AG04449 (cell line): ENCODE results near the gene CYBRD1.
A peak's percentile ranks its signal among the peaks of the same experiment; 100 is the strongest.
"Not testable (repeated sequence)": the region's sequence is repeated elsewhere in the genome, so short reads cannot be mapped to it uniquely, and the experiment has no call there.

ENCODE experiments used
- CTCF ChIA-PET: fragments of 350-600 bp; formaldehyde crosslinking; extraction: SDS; loops from one replicate; lab custom pipeline; 2021; ENCODE audit warnings: antibody characterized with exemption; lab: Yijun Ruan, JAX
- POLR2A ChIA-PET: fragments of 400-600, 350-600 bp; formaldehyde crosslinking; extraction: SDS; loops from one replicate; lab custom pipeline; 2020; ENCODE audit warnings: antibody characterized with exemption, inconsistent platforms; lab: Yijun Ruan, JAX
- DNase-seq: peaks from one replicate; pipeline ENCODE4 v3.0.0-alpha.2; 2010; ENCODE audit warnings: low read depth, low spot score
- H3K4me3 ChIP-seq: 2 replicates; pipeline ENCODE4 v1.5.1; 2011; ENCODE audit warnings: low read depth, mild to moderate bottlenecking, control low read depth, low read length
- TF ChIP-seq, protein P1 (sequence below): IDR thresholded peaks from one replicate; pipeline ENCODE4 v1.5.1; 2011; ENCODE audit warnings: mild to moderate bottlenecking, moderate library complexity, low read length, control low read depth, inconsistent platforms; ENCODE audit not compliant: insufficient read depth; ENCODE audit errors: missing control alignments

The CYBRD1 gene

DNA sequence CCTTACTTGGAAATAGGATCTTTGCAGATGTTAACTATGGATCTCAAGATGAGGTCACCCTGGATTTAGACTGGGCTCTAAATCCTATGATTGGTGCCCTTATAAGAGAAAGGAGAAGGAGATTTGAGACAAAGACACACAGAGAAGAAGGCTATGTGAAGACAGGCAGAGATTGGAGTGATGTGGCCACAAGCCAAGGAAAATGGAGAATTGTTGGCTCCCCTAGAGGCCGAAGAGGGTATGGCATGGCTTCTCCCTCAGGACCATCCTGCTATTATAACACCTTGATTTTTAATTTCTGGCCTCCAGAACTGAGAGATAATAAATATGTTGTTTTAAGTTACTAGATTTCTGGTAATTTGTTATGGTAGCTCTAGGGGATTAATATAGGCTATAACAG lies 7.6 kb downstream of the CYBRD1 start:
- CTCF ChIA-PET, result interaction anchor here (1.0 to 4.1 kb wide), 5 partner anchors 8 to 44 kb away, joined by 3 to 19 read pairs (median 4); no protein-coding TSS in a partner anchor
- POLR2A ChIA-PET, result no interaction called here
- no peak for DNase-seq
- H3K4me3 ChIP-seq, result no peak overlapping the region
- TF ChIP-seq, protein P1, sequence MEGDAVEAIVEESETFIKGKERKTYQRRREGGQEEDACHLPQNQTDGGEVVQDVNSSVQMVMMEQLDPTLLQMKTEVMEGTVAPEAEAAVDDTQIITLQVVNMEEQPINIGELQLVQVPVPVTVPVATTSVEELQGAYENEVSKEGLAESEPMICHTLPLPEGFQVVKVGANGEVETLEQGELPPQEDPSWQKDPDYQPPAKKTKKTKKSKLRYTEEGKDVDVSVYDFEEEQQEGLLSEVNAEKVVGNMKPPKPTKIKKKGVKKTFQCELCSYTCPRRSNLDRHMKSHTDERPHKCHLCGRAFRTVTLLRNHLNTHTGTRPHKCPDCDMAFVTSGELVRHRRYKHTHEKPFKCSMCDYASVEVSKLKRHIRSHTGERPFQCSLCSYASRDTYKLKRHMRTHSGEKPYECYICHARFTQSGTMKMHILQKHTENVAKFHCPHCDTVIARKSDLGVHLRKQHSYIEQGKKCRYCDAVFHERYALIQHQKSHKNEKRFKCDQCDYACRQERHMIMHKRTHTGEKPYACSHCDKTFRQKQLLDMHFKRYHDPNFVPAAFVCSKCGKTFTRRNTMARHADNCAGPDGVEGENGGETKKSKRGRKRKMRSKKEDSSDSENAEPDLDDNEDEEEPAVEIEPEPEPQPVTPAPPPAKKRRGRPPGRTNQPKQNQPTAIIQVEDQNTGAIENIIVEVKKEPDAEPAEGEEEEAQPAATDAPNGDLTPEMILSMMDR, result peak; percentile 35

DNA sequence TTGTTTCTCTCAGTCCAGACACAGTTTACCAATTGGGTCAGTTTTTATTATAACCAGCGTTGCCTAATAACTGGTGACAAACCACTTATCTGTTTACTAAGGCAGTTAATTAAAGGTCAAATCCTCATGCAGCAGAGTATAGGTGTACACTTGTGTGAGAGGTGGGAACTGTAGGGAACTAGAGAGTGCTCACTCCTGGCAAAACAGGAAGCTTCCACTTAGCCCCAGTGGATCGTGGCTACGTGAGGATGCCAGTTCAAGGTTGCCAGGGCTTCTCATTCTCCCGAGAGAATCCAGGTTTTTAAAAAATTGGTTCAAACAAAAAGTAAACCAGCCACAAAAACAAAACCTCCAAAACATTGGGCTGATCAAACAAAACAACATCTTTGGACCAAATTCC lies 8.1 kb downstream of the CYBRD1 start:
- CTCF ChIA-PET, result interaction anchor here (0.6 to 4.1 kb wide), 5 partner anchors 9 to 698 kb away, joined by 3 to 19 read pairs (median 4); no protein-coding TSS in a partner anchor
- POLR2A ChIA-PET, result interaction anchor here (2.7 kb wide), 1 partner anchor 7 kb away, joined by 16 read pairs; the partner anchor contains the start of gene CYBRD1
- DNase-seq, result no peak
- TF ChIP-seq, protein P1, result no peak
- H3K4me3 ChIP-seq, result no peak overlapping the region

DNA sequence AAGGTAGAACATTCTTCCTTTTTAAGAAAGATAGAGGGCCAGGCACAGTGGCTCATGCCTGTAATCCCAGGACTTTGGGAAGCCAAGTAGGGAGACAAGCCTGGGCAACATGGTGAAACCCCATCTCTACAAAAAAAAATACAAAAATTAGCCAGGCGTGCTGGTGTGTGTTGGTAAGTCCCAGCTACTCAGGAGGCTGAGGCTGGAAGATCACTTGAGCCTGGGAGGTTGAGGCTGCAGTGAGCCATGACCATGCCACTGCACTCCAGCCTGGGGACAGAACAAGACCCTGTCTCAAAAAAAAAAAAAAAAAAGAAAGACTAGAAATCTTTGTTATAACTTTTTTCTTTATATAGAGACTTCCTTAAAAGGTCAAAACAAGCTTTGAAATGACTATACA lies 8.6 kb downstream of the CYBRD1 start:
- POLR2A ChIA-PET, result interaction anchor here (2.7 kb wide), 1 partner anchor 8 kb away, joined by 16 read pairs; the partner anchor contains the start of gene CYBRD1
- not testable (repeated sequence) for DNase-seq, H3K4me3 ChIP-seq
- CTCF ChIA-PET, result interaction anchor here (0.6 to 4.1 kb wide), 8 partner anchors 8 to 698 kb away, joined by 3 to 19 read pairs (median 3); partner anchors contain the start of gene CYBRD1

GRCh38 chr2:171531291-171531690 lies 9.0 kb downstream of the CYBRD1 start:
- CTCF ChIA-PET, result interaction anchor here (0.6 to 4.1 kb wide), 6 partner anchors 9 to 356 kb away, joined by 3 to 19 read pairs (median 4); partner anchors contain the start of gene CYBRD1
- TF ChIP-seq, protein P1, result no peak
- no peak for DNase-seq
- POLR2A ChIA-PET, result interaction anchor here (2.7 kb wide), 1 partner anchor 8 kb away, joined by 16 read pairs; the partner anchor contains the start of gene CYBRD1
- H3K4me3 ChIP-seq, result peak overlapping the region; percentile 18

DNA sequence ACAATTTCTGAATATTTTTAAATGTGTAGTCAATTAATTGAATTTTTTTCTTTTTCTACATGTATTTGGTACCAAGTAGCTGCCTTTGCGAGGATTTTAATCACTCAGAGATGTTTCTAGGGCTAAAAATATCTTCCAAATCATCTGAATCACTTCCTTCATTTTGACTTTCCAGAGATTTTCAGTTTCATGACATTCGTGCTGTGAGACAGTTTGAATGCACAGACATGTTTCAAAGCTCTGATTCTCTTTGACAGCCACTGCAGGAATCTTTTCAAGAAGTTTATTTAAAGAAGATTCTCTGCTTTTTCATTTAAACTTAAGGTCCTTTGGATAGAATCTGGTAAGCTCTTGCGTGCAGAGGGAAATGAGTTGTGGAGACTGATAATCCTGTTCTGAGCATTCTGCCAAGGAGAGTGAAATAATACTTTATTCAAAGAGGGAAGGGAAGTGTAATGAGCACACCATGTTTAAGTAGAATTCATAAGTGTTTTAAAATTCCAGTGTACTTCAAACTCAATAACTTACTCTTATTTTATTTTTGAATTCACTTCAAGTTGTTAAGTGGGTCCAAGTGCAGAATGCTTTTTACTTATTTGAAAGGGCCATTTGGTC lies 9.7 kb downstream of the CYBRD1 start:
- DNase-seq, result no peak
- TF ChIP-seq, protein P1, result no peak
- H3K4me3 ChIP-seq, result peak overlapping the region; percentile 18; the same call in 1 of the 2 replicates

GRCh38 chr2:171533331-171533730 lies 11.1 kb downstream of the CYBRD1 start:
- H3K4me3 ChIP-seq, result no peak overlapping the region
- no peak for DNase-seq
- ChIA-PET POLR2A (interaction anchor here (2.7 kb wide), 1 partner anchor 10 kb away, joined by 16 read pairs; the partner anchor contains the start of gene CYBRD1), CTCF (interaction anchor here (4.1 kb wide), 1 partner anchor 8 kb away, joined by 19 read pairs; no protein-coding TSS in a partner anchor)
- TF ChIP-seq, protein P1, result no peak

More for the DNA sequence above, 9.7 kb downstream of the CYBRD1 start:
- CTCF ChIA-PET, result interaction anchor here (0.7 to 4.1 kb wide), 4 partner anchors 9 to 357 kb away, joined by 3 to 19 read pairs (median 6); partner anchors contain the start of gene CYBRD1
- POLR2A ChIA-PET, result interaction anchor here (2.7 kb wide), 1 partner anchor 9 kb away, joined by 16 read pairs; the partner anchor contains the start of gene CYBRD1

DNA sequence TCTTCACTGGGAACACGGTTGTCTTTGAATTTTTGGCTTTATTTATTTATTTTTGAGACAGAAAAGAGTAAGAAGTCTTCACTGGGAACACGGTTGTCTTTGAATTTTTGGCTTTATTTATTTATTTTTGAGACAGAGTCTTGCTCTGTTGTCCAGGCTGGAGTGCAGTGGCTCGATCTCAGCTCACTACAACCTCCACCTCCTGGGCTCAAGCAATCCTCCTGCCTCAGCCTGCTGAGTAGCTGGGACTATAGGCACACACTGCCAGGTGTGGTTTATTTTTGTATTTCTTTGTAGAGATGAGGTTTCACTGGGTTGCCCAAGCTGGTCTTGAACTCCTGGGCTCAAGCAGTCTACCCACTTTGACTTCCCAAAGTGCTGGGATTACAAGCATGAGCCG lies 13.3 kb downstream of the CYBRD1 start:
- DNase-seq, POLR2A ChIA-PET, H3K4me3 ChIP-seq: not testable (repeated sequence)
- CTCF ChIA-PET, result interaction anchor here (2.1 kb wide), 2 partner anchors 16 to 37 kb away, joined by 4 to 7 read pairs; no protein-coding TSS in a partner anchor
